Measurements from ENCODE around the gene CDH19.

DNA sequence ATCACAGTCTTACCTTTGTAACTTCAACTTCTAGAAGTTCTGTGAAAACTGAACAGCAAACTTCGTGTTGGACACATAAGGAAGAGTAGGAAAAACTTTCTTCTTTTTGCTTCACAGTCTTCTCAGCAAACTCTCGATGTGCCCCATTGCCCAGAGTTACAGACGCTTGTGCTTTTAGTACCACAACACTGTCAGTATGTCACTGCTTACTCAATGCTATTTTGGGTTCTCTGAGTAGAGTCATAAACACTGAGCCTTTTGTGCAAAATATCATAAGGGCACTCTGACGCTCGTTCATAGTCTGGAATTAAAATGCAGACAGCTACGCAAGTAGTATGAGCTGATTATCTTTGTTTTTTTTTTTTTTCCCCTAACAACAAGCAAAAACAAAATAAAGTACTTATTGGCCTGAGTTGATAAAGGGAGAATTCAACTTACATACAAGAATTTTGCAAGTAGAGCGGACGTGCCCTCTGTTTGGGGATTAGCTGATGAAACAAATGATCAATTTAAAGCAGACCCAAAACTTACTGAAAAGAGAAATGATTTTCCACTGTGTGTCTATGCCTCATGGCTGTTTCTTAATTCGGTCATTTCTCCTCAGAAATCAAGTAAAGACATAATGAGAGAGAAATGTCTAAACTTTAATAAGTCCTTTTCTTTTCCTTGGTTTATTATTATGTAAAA, at the start of gene CDH19:
- TF ChIP-seq, protein P1, sequence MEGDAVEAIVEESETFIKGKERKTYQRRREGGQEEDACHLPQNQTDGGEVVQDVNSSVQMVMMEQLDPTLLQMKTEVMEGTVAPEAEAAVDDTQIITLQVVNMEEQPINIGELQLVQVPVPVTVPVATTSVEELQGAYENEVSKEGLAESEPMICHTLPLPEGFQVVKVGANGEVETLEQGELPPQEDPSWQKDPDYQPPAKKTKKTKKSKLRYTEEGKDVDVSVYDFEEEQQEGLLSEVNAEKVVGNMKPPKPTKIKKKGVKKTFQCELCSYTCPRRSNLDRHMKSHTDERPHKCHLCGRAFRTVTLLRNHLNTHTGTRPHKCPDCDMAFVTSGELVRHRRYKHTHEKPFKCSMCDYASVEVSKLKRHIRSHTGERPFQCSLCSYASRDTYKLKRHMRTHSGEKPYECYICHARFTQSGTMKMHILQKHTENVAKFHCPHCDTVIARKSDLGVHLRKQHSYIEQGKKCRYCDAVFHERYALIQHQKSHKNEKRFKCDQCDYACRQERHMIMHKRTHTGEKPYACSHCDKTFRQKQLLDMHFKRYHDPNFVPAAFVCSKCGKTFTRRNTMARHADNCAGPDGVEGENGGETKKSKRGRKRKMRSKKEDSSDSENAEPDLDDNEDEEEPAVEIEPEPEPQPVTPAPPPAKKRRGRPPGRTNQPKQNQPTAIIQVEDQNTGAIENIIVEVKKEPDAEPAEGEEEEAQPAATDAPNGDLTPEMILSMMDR (IDR thresholded peaks at IDR 0.05) = no peak
- TF ChIP-seq POLR2A (IDR thresholded peaks at IDR 0.05) = no peak

Data from uterus (tissue), 2 donors.